ENCODE results near the gene PFDN6.

Gene PFDN6

DNA sequence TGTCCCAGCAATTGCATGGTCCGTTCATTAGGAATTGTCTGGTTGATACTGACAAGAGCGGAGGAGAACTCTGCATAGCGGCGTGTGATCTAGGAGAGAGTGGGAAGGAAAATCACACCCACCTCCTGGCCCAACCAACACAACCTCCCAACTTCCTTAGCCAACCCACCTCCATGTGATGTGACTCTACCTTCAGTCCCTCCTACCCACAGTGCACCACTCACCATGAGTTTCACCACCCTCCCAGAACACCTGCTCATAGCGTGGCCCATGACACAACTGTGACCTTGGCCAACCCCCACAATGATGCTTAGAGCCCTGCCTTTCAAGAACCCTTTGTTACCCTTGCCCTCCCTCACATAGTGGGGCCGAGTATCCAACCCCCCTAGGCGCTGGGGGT is 25.4 kb upstream of the PFDN6 start:
- DNase-seq (ENCODE audit: low spot score) = no peak
- in situ Hi-C loops (cut with MboI; ENCODE audit: low sequenced_read_pairs, unreplicated experiment) = no loop called here
- TF ChIP-seq, protein P1, sequence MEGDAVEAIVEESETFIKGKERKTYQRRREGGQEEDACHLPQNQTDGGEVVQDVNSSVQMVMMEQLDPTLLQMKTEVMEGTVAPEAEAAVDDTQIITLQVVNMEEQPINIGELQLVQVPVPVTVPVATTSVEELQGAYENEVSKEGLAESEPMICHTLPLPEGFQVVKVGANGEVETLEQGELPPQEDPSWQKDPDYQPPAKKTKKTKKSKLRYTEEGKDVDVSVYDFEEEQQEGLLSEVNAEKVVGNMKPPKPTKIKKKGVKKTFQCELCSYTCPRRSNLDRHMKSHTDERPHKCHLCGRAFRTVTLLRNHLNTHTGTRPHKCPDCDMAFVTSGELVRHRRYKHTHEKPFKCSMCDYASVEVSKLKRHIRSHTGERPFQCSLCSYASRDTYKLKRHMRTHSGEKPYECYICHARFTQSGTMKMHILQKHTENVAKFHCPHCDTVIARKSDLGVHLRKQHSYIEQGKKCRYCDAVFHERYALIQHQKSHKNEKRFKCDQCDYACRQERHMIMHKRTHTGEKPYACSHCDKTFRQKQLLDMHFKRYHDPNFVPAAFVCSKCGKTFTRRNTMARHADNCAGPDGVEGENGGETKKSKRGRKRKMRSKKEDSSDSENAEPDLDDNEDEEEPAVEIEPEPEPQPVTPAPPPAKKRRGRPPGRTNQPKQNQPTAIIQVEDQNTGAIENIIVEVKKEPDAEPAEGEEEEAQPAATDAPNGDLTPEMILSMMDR (IDR thresholded peaks at IDR 0.05; ENCODE audit: borderline replicate concordance, control extremely low read depth, extremely low read depth, insufficient read depth, missing control alignments) = no peak

DNA sequence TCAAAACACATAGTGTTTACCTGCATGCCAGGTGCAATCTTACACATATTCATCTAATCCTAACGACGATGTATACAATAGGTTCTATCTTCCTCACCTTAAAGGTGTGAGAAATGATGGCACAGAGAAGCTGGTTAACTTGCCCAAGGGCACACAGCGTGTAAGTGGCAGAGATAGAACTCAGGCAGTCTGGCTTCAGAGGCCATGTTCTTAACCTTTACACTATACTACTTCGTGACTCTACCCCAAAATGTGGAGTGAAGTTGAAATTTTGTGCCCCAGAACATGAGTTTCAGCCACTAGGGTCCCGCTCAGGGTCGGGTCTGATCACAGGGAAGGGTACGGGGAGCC is 18.3 kb upstream of the PFDN6 start:
- TF ChIP-seq, protein P1 (IDR thresholded peaks at IDR 0.05; ENCODE audit: borderline replicate concordance, control extremely low read depth, extremely low read depth, insufficient read depth, missing control alignments) = no peak
- in situ Hi-C loops (cut with MboI; ENCODE audit: low sequenced_read_pairs, unreplicated experiment) = no loop called here
- no peak for DNase-seq (ENCODE audit: low spot score)

DNA sequence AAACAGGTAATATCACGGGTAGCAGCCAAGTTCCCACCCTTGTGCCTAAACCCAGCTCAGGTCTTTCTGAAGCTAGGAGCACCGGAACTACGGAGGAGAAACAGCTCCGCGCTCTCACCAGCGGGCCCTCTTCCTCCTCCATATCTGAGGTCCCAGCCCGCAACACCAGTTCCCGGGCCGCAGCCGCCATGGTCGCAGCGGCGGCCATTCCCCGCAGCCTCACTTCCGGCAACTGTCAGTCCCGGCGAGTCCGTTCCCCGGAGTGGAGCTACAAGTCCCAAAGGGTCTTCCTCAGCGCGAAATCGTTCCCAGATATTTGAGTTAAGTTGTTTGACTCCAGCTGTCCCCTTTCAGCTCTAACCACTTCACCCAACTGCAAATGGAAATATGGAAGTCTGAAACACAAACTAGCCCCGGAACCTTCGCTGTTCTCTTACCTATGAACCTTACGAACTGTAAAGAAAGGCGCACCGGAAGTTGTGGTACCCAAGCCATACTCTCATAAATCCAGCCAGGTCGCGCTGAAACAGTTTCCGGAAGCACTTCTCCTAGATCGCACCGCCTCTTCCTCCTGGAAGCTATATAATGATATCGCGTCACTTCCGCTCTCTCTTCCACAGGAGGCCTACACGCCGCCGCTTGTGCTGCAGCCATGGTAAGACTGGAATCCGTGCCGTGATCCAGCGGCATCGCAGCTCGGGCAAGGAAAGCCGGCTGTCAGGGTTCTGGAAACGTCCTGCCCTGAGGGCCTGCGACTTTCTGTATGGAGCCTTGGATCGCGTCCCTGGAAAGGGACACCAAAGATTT is 17.7 kb upstream of the PFDN6 start, which contains the start of the genes RPS18 and VPS52:
Gene RPS18 (plus strand): TSS at position 608 of the 807 bp plus-strand sequence. CDS start 45 bp downstream, at position 653.
Gene VPS52 (minus strand): TSS at position 409 of the 807 bp plus-strand sequence. CDS start 201 bp downstream, at position 208.
- DNase-seq (ENCODE audit: low spot score) = peak; percentile 94
- in situ Hi-C loops (cut with MboI; ENCODE audit: low sequenced_read_pairs, unreplicated experiment) = no loop called here
- TF ChIP-seq, protein P1 (IDR thresholded peaks at IDR 0.05; ENCODE audit: borderline replicate concordance, control extremely low read depth, extremely low read depth, insufficient read depth, missing control alignments) = no peak

DNA sequence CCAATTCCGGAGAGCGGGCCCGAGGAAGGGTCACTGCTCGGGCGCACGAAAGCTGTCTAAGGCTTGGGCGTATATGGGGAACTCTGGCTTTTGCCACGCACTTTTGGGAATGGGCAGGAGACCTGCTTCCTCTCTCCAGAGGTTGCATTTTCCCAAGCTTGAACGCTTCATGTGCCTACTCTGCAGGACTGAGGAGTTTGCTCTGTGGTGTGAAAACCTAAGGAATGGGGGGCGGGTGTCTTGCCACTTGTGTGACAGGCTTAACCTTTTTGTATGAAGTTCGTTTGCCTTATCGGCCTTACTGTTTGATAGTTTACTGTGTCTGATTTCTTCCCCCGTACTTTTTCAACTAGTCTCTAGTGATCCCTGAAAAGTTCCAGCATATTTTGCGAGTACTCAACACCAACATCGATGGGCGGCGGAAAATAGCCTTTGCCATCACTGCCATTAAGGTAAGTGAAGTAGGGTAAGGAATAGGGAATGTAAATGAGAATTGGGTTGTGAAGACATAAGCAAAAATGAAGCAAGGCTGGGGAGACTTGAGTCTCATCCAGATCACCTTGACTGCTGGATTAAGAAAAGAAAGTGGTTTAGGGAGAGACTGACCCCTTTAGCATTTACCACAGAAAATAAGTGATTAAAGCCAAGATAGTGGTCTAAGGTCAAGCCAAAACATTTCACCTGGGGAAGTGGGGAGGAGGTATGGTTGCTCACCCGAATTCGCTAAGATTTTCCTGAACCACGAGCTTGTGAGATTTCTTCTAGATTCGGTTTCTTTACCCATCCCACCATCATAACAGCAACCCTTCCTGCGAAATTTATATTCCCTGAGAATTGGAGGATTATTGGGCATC is 16.9 kb upstream of the PFDN6 start:
- TF ChIP-seq, protein P1 (IDR thresholded peaks at IDR 0.05; ENCODE audit: borderline replicate concordance, control extremely low read depth, extremely low read depth, insufficient read depth, missing control alignments) = no peak
- no peak for DNase-seq (ENCODE audit: low spot score)
- in situ Hi-C loops (cut with MboI; ENCODE audit: low sequenced_read_pairs, unreplicated experiment) = no loop called here

DNA sequence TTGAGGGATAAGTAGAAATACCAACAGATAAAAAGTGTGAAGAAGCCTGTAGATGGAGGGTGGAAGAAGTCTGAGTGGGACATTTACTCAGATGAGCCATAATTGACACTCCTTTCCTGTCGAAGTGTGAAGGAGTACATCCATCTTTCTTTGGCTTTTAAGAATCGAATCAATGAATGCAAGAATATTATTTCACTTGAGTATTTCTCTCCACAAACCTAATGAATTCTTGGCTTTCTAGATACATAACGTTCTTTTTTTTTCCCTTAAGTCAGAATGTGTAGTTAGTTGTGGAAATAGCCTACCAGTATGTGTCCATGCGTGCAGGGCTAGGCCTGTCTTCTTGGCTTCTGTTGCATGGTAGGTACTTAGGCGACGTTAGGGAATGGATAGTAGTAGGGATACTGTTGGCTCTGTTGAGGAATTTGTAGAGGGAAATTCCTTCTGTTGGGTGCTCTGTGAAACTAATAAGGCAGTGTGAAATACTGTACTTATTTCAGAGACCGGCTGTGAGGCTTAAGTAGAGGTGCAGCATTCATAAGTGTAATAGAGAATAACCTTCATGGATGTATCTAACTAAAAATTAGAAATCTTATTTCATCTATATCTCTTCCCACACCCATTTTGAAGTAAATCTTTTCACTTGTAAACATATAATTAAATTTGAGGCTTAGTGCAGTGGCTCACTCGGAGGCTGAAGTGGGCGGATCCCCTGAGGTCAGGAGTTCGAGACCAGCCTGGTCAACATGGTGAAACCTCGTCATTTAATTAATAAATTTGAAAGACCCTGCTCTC is 16.1 kb upstream of the PFDN6 start:
- DNase-seq (ENCODE audit: low spot score) = no peak
- TF ChIP-seq, protein P1 (IDR thresholded peaks at IDR 0.05; ENCODE audit: borderline replicate concordance, control extremely low read depth, extremely low read depth, insufficient read depth, missing control alignments) = no peak
- in situ Hi-C loops (cut with MboI; ENCODE audit: low sequenced_read_pairs, unreplicated experiment) = no loop called here

Measured in GM13976 (cell line).